GM10248 (cell line): ENCODE results near the gene RTF1.

Experiments
- CTCF ChIA-PET: fragments of 300-600 bp; sonication (Branson Sonifier 250); formaldehyde crosslinking; extraction: SDS; loops from one replicate; lab custom pipeline; 2021; ENCODE audit warnings: antibody characterized with exemption; lab: Yijun Ruan, JAX
- POLR2A ChIA-PET: fragments of 350-650 bp; sonication (Branson Sonifier 250); formaldehyde crosslinking; extraction: SDS; loops from one replicate; lab custom pipeline; 2020; ENCODE audit warnings: antibody characterized with exemption; lab: Yijun Ruan, JAX
- DNase-seq: peaks from one replicate; pipeline ENCODE4 v3.0.0; 2012; ENCODE audit errors: extremely low spot score
- CTCF ChIP-seq: IDR thresholded peaks from 2 replicates; pipeline ENCODE4 v1.5.1; 2012; ENCODE audit warnings: mild to moderate bottlenecking, low read depth; ENCODE audit errors: extremely low read depth, missing control alignments, control extremely low read depth

The RTF1 gene

GRCh38 chr15:41501191-41501917 lies 84.5 kb downstream of the RTF1 start:
- DNase-seq, result no peak
- no peak for TF ChIP-seq CTCF
- POLR2A ChIA-PET, result no interaction called here
- CTCF ChIA-PET, result interaction anchor here (1.1 to 1.6 kb wide), 3 partner anchors 10 to 35 kb away, joined by 3 to 5 read pairs (median 4); no protein-coding TSS in a partner anchor

- ChIA-PET CTCF (interaction anchor here (1.2 kb wide), 1 partner anchor 36 kb away, joined by 4 read pairs; no protein-coding TSS in a partner anchor), POLR2A (no interaction called here)
- no peak for TF ChIP-seq CTCF
- no peak for DNase-seq
Observed at GRCh38 chr15:41501931-41502794, 85.3 kb downstream of the RTF1 start.

- ChIA-PET POLR2A (interaction anchor here (0.6 kb wide), 1 partner anchor 245 kb away, joined by 5 read pairs; no protein-coding TSS in a partner anchor), CTCF (interaction anchor here (1.9 kb wide), 1 partner anchor 38 kb away, joined by 9 read pairs; no protein-coding TSS in a partner anchor)
- DNase-seq, result no peak
- no peak for TF ChIP-seq CTCF
Observed at GRCh38 chr15:41502795-41503668, 86.1 kb downstream of the RTF1 start.

- DNase-seq, result no peak
- CTCF ChIA-PET, result interaction anchor here (1.9 kb wide), 1 partner anchor 38 kb away, joined by 9 read pairs; no protein-coding TSS in a partner anchor
- POLR2A ChIA-PET, result interaction anchor here (0.6 kb wide), 1 partner anchor 244 kb away, joined by 5 read pairs; no protein-coding TSS in a partner anchor
- no peak for TF ChIP-seq CTCF
Observed at GRCh38 chr15:41503669-41504010, 86.7 kb downstream of the RTF1 start.

GRCh38 chr15:41504751-41505492 lies 88.0 kb downstream of the RTF1 start:
- ChIA-PET CTCF (interaction anchor here (0.9 to 3.2 kb wide), 4 partner anchors 12 to 39 kb away, joined by 3 to 35 read pairs (median 6); partner anchors contain the start of gene ITPKA), POLR2A (no interaction called here)
- no peak for TF ChIP-seq CTCF
- DNase-seq, result no peak
